DMS 273 (cell line): ENCODE results near the gene SLC25A18.
A peak's percentile ranks its signal among the peaks of the same experiment; 100 is the strongest.
"Not testable (repeated sequence)": the region's sequence is repeated elsewhere in the genome, so short reads cannot be mapped to it uniquely, and the experiment has no call there.

ENCODE experiments used
- DNase-seq: peaks from one replicate; lab custom pipeline; 2025; ENCODE audit not compliant: unreplicated experiment; lab: John Stamatoyannopoulos, UW

Gene SLC25A18

GRCh38 chr22:17562906-17563870 is at the start of gene SLC25A18:
Gene SLC25A18 (plus strand): TSS chr22:17563498. CDS start chr22:17579945, 16,447 bp downstream.
- DNase-seq, result peak; percentile 59

- DNase-seq, result no peak
These were observed 49.7 kb upstream of the SLC25A18 start for GRCh38 chr22:17513612-17514011.

DNA sequence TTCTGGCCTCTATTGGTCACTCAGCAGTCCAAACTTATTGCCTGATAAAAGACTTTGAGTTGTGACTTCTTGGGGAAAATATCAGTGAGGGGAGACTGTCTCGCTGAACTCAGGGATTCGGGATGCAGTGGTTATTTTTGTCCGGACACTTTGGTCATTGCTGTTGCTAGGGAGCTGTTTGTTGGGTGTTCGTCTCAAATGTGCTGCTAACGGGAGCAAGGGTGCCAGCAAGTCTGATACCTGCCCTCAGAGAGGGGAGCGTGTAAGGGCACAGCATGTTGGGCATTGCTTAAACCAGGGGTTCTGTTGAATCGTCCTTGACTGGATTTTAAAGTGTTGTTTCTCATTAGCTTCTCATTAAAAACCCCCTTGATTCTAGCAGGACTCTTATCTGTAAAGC is 49.2 kb upstream of the SLC25A18 start:
- DNase-seq, result no peak

DNA sequence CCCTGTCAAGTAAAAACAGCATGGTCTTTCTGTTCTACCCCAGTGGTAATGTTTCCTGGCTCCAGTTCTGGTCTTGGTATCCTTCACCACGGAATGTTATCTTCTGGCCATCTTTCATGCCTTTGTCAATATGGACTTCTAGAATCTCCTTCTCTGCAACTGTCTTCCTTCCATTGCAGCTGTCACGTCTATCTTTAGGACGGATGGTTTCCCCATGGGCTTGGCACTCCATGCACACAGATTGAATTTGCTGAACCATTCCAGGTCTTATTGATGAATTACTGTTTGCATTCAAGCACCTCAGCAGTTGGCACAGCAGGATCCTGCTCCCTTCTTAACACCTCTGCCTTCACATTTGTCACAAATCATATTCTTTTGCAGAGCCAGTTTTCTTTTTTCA is 44.9 kb upstream of the SLC25A18 start:
- no peak for DNase-seq

- not testable (repeated sequence) for DNase-seq
These were observed 41.3 kb upstream of the SLC25A18 start for GRCh38 chr22:17521971-17522370.

DNA sequence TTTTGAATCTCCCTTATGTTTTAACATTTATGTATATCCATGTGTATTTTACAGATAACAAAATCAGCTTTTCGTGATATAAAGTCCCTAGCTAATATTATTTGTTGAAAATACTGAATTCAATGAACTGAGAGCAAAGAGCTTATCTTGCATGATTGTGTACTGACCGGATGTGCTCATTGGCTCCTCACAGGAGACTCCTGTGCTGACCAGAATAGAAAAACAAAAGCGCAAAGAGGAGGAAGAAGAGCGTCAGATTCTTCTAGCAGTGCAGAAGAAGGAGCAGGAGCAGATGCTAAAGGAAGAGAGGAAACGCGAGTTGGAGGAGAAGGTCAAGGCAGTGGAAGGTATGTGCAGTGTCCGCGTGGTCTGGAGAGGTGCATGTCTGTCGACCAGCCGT is 39.4 kb upstream of the SLC25A18 start:
- DNase-seq, result no peak

DNA sequence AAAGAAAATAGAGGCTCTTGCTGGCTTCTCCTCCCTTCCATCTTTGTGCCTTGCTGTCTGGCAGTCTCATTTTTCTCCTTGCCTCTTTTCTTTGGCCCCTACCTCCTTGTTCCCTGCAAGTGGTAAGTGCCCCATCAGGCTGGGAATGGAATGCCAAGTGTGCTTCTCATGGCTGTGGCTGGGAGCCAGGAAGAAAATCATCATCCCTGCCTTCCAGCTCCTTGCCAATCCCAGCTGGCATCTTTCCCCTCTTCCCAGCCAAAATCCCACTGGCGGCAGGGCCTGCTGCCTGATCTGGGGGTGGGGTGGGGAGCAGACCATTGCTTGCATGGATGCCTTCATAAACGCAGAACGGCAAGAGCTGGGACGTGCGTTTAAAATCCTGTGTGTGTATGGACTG is 27.0 kb upstream of the SLC25A18 start:
- peak; percentile 6 for DNase-seq

- DNase-seq, result no peak
These were observed 26.1 kb upstream of the SLC25A18 start for GRCh38 chr22:17537155-17537554.

- no peak for DNase-seq
These were observed 22.8 kb upstream of the SLC25A18 start for GRCh38 chr22:17540481-17540880.

GRCh38 chr22:17541476-17541875 is 21.8 kb upstream of the SLC25A18 start:
- no peak for DNase-seq

DNA sequence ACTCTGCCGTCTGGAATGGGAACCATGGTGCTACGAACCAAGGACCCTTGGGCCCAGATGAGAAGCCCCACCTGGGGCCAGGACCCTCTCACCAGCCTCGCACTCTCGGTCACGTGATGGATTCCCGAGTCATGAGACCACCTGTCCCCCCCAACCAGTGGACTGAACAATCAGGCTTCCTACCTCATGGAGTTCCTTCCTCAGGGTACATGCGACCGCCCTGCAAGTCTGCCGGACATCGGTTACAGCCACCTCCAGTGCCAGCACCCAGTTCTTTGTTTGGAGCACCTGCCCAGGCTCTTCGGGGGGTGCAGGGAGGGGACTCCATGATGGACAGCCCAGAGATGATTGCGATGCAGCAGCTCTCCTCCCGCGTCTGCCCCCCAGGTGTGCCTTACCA is 20.8 kb upstream of the SLC25A18 start:
- no peak for DNase-seq

GRCh38 chr22:17548010-17548755 is 15.1 kb upstream of the SLC25A18 start:
- DNase-seq, result no peak

DNA sequence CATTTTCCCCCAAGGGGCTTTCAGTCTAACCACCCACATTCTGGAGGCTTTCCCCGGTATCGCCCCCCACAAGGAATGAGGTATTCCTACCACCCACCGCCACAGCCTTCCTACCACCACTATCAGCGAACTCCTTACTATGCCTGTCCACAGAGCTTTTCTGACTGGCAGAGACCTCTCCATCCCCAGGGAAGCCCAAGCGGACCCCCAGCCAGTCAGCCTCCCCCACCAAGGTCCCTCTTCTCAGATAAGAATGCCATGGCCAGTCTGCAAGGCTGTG is 14.6 kb upstream of the SLC25A18 start:
- DNase-seq, result no peak

DNA sequence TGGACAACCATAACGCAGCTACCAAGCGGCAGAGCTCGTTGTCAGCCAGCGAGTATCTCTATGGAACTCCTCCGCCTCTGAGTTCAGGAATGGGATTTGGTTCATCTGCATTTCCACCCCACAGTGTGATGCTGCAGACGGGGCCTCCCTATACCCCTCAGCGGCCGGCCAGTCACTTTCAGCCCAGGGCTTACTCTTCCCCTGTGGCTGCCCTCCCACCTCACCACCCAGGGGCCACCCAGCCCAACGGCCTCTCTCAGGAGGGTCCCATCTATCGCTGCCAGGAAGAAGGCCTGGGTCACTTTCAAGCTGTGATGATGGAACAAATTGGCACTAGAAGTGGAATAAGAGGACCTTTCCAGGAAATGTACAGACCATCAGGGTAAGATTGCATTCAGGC is 14.1 kb upstream of the SLC25A18 start:
- no peak for DNase-seq

DNA sequence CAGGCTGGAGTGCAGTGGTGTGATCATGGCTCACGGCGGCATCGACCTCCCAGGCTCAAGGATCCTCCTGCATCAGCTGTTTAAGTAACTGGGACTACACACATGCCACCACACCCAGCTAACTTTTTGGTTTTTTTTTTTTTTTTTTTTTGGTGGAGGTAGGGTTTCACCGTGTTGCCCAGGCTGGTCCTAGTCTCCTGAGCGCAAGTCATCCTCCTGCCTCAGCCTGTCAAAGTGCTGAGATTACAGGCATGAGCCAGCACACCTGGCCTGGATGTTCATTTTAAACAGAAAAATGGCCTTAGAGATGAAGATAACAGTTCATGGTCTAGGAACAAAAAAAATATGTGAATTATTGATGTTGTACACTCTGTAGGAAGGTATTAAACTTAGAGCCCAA is 13.6 kb upstream of the SLC25A18 start:
- DNase-seq, result no peak

GRCh38 chr22:17552737-17553136 is 10.6 kb upstream of the SLC25A18 start:
- no peak for DNase-seq

DNA sequence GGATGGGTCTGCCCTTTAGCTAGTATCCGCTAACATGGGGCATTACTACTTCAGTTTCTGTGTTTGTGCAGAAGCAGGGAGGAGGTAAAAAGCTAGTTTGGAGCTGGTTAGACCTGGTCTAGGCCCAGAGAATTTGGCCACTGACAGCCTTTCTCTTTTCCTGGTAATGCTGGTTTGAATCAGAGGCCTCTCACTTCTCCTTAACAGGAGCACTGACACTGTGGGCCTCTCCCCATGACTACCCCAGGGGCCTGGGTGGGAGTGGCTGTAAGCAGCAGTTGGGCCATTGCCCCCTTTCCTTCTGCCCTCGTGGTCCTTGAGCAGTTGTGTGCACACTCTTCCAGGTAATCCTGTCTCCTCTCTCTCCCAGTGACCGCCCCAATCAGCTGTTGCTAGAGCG is 8.5 kb upstream of the SLC25A18 start:
- DNase-seq, result no peak

GRCh38 chr22:17559188-17559587 is 4.1 kb upstream of the SLC25A18 start:
- DNase-seq, result no peak

DNA sequence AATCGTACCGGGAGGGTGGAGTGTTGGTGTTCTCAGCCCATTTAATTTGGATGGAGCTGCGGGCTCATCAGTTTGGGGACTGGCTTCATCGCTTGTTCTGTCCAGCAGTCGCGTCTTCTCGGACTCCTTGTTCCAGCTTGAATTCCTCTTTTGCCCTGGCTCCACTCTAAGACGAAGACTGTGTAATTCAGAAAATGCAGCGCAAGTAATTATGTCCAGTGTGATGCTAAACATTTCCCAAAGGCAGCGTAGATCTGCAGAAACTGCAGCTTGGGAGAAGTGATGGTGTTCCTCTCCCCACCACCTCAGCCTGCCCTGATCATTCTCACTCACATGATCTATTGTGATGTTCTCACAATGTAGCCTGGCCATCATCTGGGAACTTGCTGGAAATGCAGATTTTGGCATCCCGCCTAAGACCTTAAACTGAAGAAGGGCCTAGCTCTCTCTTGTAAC is 666 bp downstream of the SLC25A18 start:
- DNase-seq, result peak; percentile 30

DNA sequence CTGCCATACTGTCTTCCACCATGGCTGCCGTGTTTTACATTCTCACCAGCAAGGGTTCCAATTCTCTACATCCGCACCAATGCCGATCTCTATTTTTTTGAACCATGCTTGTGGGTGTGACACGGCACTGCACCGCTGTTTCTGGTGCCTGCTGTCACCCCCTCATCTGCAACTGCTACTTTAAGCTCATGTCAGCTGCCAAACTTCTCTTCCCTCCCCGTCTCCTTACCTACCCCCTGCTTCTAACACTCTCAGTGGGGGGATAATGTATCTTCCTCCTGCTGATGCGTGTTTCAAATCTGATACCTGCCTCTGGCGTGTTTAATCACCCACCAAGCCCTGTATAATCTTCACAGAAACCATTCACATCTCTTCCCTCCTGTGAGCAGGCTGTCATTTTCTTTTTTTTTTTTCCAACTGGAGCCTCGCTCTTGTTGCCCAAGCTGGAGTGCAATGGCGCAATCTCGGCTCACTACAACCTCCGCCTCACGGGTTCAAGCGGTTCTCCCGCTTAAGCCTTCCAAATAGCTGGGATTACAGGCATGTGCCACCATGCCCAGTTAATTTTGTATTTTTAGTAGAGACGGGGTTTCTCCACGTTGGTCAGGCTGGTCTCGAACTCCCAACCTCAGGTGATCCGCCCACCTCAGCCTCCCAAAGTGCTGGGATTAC is 2.9 kb downstream of the SLC25A18 start:
- DNase-seq, result not testable (repeated sequence)

GRCh38 chr22:17566776-17567175 is 3.5 kb downstream of the SLC25A18 start:
- no peak for DNase-seq
